GM12878 (cell line): ENCODE measurements around the gene VIPR1. TPM values are rescaled to one million over a fixed set of nuclear protein-coding genes. Genes with fewer than 3 reads are reported as not detected.

Experiments
- BACH1 ChIP-seq: fragments of 450-650 bp; IDR thresholded peaks from 2 replicates; pipeline ENCODE4 v1.6.1; 2017; ENCODE audit warnings: mild to moderate bottlenecking, borderline replicate concordance
- BMI1 ChIP-seq: fragments of 450-650 bp; IDR thresholded peaks from 2 replicates; pipeline ENCODE4 v1.6.1; 2016; ENCODE audit warnings: mild to moderate bottlenecking, moderate library complexity, borderline replicate concordance
- E2F8 ChIP-seq: fragments of 450-650 bp; IDR thresholded peaks from 2 replicates; pipeline ENCODE4 v1.6.1; 2018; ENCODE audit warnings: mild to moderate bottlenecking, low read depth, moderate library complexity; ENCODE audit not compliant: partially characterized antibody
- EED ChIP-seq: sonication (generic); IDR thresholded peaks from 2 replicates; pipeline ENCODE4 v1.6.1; 2016; ENCODE audit warnings: antibody characterized with exemption, low read depth
- NR2C1 ChIP-seq: fragments of 450-650 bp; IDR thresholded peaks from 2 replicates; pipeline ENCODE4 v1.6.1; 2017; ENCODE audit warnings: antibody characterized with exemption, mild to moderate bottlenecking, moderate library complexity
- NR2F1 ChIP-seq: fragments of 450-650 bp; conservative IDR thresholded peaks from 2 replicates; pipeline ENCODE4 v1.6.1; 2017; ENCODE audit warnings: mild to moderate bottlenecking
- SIN3A ChIP-seq: IDR thresholded peaks from 2 replicates; pipeline ENCODE4 v1.6.1; 2012; ENCODE audit warnings: low read depth, low read length, improper control_type of control experiment
- SRF ChIP-seq, 2 experiments: IDR thresholded peaks; 2 replicates each; pipeline ENCODE4 v1.6.1; 2011; ENCODE audit warnings: low read depth in 2 of 2, low read length in 2 of 2, mild to moderate bottlenecking in 1 of 2, moderate library complexity in 1 of 2
- TCF3 ChIP-seq: IDR thresholded peaks from 2 replicates; pipeline ENCODE4 v1.6.1; 2012; ENCODE audit warnings: low read depth, mild to moderate bottlenecking, low read length, borderline replicate concordance; ENCODE audit not compliant: insufficient read depth
- ZBTB33 ChIP-seq: fragments of 450-650 bp; IDR thresholded peaks from 2 replicates; pipeline ENCODE4 v1.6.1; 2017; ENCODE audit warnings: mild to moderate bottlenecking
- polyA plus RNA-seq, 11 experiments: library from polyadenylated mRNA; depleted of rRNA in 4 of 11; unstranded in 6 of 11; stranded (reverse) in 5 of 11; fragments of >200 nt; fragmentation: Nextera tagmentation in 4 of 11; fragmentation: Illumina TruSeq in 1 of 11; extraction: Ambion mirVana in 4 of 11; extraction: Trizol in 1 of 11; gene quantifications; 1 replicate in 1 of 11; 2 replicates in 10 of 11; pipeline versions ENCODE4 v1.2.1 to v1.2.3, GENCODE V29; 2011 to 2016; ENCODE audit warnings: inconsistent platforms in 2 of 11, missing spikeins in 2 of 11, low read depth in 1 of 11
- total RNA-seq, 4 experiments: library from RNA; depleted of rRNA in 3 of 4; stranded (reverse); fragments of >200 nt in 3 of 4; fragmentation: Illumina TruSeq in 1 of 4; extraction: Trizol in 1 of 4; gene quantifications; 2 replicates each; pipeline versions ENCODE4 v1.2.1 to v1.2.3, GENCODE V29; 2013 to 2021
- TF ChIP-seq, protein P1 (sequence below): fragments of 450-650 bp; formaldehyde crosslinking; IDR thresholded peaks from 2 replicates; pipeline ENCODE4 v1.4.0; 2020; ENCODE audit warnings: mild to moderate bottlenecking, moderate library complexity
- TF ChIP-seq, protein P2 (sequence below): fragments of 450-650 bp; IDR thresholded peaks from 2 replicates; pipeline ENCODE4 v1.6.1; 2014; ENCODE audit warnings: mild to moderate bottlenecking

The VIPR1 gene
- total and polyA plus RNA-seq, 10 of the 15 experiments (the other 5 are each of a cell fraction or from before 2014, with no cell fraction given): 0.03 to 0.28 (median 0.12) TPM; not detected in 6

- no peak for TF ChIP-seq SRF (IDR thresholded peaks at IDR 0.05; ENCODE audit: low read depth in 2 of 2, low read length in 2 of 2)
- TF ChIP-seq BACH1: no peak
- TF ChIP-seq EED: no peak
- TF ChIP-seq TCF3: no peak
- no peak for TF ChIP-seq ZBTB33
- no peak for TF ChIP-seq SIN3A
- TF ChIP-seq, protein P1, sequence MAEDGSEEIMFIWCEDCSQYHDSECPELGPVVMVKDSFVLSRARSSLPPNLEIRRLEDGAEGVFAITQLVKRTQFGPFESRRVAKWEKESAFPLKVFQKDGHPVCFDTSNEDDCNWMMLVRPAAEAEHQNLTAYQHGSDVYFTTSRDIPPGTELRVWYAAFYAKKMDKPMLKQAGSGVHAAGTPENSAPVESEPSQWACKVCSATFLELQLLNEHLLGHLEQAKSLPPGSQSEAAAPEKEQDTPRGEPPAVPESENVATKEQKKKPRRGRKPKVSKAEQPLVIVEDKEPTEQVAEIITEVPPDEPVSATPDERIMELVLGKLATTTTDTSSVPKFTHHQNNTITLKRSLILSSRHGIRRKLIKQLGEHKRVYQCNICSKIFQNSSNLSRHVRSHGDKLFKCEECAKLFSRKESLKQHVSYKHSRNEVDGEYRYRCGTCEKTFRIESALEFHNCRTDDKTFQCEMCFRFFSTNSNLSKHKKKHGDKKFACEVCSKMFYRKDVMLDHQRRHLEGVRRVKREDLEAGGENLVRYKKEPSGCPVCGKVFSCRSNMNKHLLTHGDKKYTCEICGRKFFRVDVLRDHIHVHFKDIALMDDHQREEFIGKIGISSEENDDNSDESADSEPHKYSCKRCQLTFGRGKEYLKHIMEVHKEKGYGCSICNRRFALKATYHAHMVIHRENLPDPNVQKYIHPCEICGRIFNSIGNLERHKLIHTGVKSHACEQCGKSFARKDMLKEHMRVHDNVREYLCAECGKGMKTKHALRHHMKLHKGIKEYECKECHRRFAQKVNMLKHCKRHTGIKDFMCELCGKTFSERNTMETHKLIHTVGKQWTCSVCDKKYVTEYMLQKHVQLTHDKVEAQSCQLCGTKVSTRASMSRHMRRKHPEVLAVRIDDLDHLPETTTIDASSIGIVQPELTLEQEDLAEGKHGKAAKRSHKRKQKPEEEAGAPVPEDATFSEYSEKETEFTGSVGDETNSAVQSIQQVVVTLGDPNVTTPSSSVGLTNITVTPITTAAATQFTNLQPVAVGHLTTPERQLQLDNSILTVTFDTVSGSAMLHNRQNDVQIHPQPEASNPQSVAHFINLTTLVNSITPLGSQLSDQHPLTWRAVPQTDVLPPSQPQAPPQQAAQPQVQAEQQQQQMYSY (CRISPR knock-in tag): no peak
- no peak for TF ChIP-seq NR2C1
- TF ChIP-seq E2F8: no peak
- TF ChIP-seq NR2F1: no peak
- TF ChIP-seq BMI1: no peak
- TF ChIP-seq, protein P2, sequence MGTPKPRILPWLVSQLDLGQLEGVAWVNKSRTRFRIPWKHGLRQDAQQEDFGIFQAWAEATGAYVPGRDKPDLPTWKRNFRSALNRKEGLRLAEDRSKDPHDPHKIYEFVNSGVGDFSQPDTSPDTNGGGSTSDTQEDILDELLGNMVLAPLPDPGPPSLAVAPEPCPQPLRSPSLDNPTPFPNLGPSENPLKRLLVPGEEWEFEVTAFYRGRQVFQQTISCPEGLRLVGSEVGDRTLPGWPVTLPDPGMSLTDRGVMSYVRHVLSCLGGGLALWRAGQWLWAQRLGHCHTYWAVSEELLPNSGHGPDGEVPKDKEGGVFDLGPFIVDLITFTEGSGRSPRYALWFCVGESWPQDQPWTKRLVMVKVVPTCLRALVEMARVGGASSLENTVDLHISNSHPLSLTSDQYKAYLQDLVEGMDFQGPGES: no peak
Measured at GRCh38 chr3:42516443-42516842, 14.0 kb downstream of the VIPR1 start (continued).
